Mucosa of rectum (tissue), 2 donors: Measurements from ENCODE around the gene WNT7B.

ENCODE experiments used
- H3K27ac ChIP-seq, 2 donors: one replicate each; pipeline ENCODE4 v1.7.0; 2013; ENCODE audit warnings: inconsistent platforms in 2 of 2, low read depth in 2 of 2, low read length in 2 of 2
- H3K27me3 ChIP-seq, 2 donors: one replicate each; pipeline ENCODE4 v1.7.0; 2013; ENCODE audit warnings: low read length in 2 of 2; ENCODE audit not compliant: control insufficient read depth in 2 of 2, insufficient read depth in 2 of 2
- H3K36me3 ChIP-seq, 2 donors: one replicate each; pipeline ENCODE4 v1.7.0; 2013; ENCODE audit warnings: low read length in 2 of 2; ENCODE audit not compliant: control insufficient read depth in 2 of 2, insufficient read depth in 2 of 2
- H3K4me1 ChIP-seq, 2 donors: one replicate each; pipeline ENCODE4 v1.7.0; 2013; ENCODE audit warnings: low read length in 2 of 2, mild to moderate bottlenecking in 1 of 2; ENCODE audit not compliant: control insufficient read depth in 2 of 2, insufficient read depth in 2 of 2
- H3K4me3 ChIP-seq, 2 donors: one replicate each; pipeline ENCODE4 v1.7.0; 2013; ENCODE audit warnings: low read length in 2 of 2
- H3K9ac ChIP-seq, 2 donors: one replicate each; pipeline ENCODE4 v1.7.0; 2013; ENCODE audit warnings: low read length in 2 of 2, low read depth in 1 of 2, mild to moderate bottlenecking in 1 of 2
- H3K9me3 ChIP-seq, 2 donors: one replicate each; pipeline ENCODE4 v1.7.0; 2013; ENCODE audit warnings: low read length in 2 of 2; ENCODE audit not compliant: control insufficient read depth in 2 of 2
- donor health status: healthy.
- donor health status: Normal muscosa, but diverticular disease.

WNT7B gene

DNA sequence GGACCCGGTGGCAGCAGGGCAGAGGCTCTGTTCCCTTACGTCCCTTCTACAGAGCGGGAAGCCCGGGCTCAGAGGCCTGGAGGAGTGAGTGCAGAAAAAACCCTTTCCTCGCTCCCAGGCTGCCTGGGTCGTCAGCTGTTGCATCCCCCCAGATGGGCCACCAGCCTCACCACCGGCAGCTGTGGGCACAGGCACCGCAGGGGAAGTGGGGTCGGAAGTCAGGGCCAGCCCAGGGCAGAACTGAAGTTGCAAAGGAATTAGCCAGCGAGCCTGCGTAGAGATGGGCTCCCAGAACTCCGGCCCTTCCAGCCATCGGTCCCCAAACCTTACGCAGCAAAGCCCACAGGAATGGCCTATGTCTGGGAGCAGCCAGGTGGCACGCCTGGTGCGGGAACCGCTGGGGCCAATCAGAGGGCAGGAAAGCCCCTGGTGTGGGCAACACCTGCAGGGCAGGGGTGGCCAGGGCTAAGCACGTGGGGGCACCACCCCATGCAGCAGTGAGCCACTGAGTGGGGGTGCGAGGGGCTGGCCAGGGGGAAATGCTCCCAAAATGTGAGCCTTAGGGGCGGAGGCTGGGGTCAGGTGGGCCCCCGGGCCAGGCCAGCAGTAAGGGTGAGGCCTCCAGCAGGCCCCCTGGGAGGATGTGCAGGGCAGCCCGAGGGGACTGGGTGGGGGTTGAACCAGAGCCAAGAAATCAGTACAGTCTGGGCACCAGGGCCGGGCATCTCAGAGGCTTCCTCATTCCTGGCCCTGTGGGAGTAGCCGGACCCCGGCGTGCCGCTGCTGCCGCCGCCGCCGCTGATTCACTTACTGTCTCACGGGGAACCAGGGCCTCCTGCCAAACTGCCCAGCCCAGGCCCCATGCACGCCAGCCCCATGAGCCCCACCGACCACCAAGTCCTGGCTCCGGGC, 58.2 kb downstream of the WNT7B start:
- Histone ChIP-seq H3K9me3 (peaks cover 0 to 8% of the 10 kb centered on the region in 2 donors), H3K4me1 (no peaks in the 10 kb centered on the region), H3K27ac (no peak overlapping the region), H3K27me3 (no peaks in the 10 kb centered on the region), H3K9ac (no peak overlapping the region), H3K36me3 (no peaks in the 10 kb centered on the region), H3K4me3 (no peak overlapping the region)

GRCh38 chr22:45917700-45918458, 59.1 kb downstream of the WNT7B start:
- H3K4me1 ChIP-seq = no peaks in the 10 kb centered on the region
- no peak overlapping the region for H3K27ac ChIP-seq
- H3K36me3 ChIP-seq = no peaks in the 10 kb centered on the region
- peaks cover 0 to 8% of the 10 kb centered on the region in 2 donors for H3K9me3 ChIP-seq
- H3K27me3 ChIP-seq = no peaks in the 10 kb centered on the region
- no peak overlapping the region for H3K9ac ChIP-seq
- H3K4me3 ChIP-seq = no peak overlapping the region

DNA sequence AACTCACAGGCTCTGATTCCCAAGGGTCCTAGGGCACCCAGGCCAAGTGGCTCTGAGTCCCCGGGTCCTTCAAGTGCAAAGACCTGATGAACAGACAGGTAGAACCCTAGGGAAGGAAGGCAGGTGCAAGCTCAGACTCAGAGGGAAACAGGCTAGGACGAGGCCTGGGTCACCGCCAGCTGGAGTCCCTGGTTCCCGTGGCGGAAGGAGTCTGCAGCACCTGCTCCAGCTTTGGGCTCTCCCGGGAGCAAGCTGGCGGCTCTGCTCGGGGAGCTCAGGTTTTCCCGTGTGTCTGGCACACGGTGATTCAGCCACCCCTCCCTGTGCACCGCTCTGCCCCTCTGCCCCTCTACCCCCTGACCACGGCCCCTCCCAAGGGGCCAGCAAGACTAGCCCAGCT, 59.8 kb downstream of the WNT7B start:
- no peaks in the 10 kb centered on the region for H3K27me3 ChIP-seq
- H3K9me3 ChIP-seq = peaks cover 0 to 8% of the 10 kb centered on the region in 2 donors
- no peak overlapping the region for H3K9ac ChIP-seq
- H3K36me3 ChIP-seq = no peaks in the 10 kb centered on the region
- H3K27ac ChIP-seq = no peak overlapping the region
- H3K4me1 ChIP-seq = no peaks in the 10 kb centered on the region
- no peak overlapping the region for H3K4me3 ChIP-seq

GRCh38 chr22:45916515-45916914, 60.4 kb downstream of the WNT7B start:
- no peak overlapping the region for H3K9ac ChIP-seq
- H3K4me1 ChIP-seq = no peaks in the 10 kb centered on the region
- H3K36me3 ChIP-seq = no peaks in the 10 kb centered on the region
- peaks cover 0 to 8% of the 10 kb centered on the region in 2 donors for H3K9me3 ChIP-seq
- no peaks in the 10 kb centered on the region for H3K27me3 ChIP-seq
- no peak overlapping the region for H3K4me3 ChIP-seq
- no peak overlapping the region for H3K27ac ChIP-seq

- no peaks in the 10 kb centered on the region for H3K27me3 ChIP-seq
- H3K4me3 ChIP-seq = no peak overlapping the region
- H3K36me3 ChIP-seq = no peaks in the 10 kb centered on the region
- H3K9me3 ChIP-seq = peaks cover 0 to 8% of the 10 kb centered on the region in 2 donors
- no peaks in the 10 kb centered on the region for H3K4me1 ChIP-seq
- H3K27ac ChIP-seq = no peak overlapping the region
- no peak overlapping the region for H3K9ac ChIP-seq
Observed at GRCh38 chr22:45915841-45916240, 61.1 kb downstream of the WNT7B start.

GRCh38 chr22:45915151-45915550, 61.8 kb downstream of the WNT7B start:
- H3K4me1 ChIP-seq = no peaks in the 10 kb centered on the region
- peaks cover 0 to 8% of the 10 kb centered on the region in 2 donors for H3K9me3 ChIP-seq
- H3K27ac ChIP-seq = no peak overlapping the region
- no peaks in the 10 kb centered on the region for H3K36me3 ChIP-seq
- no peaks in the 10 kb centered on the region for H3K27me3 ChIP-seq
- H3K4me3 ChIP-seq = no peak overlapping the region
- no peak overlapping the region for H3K9ac ChIP-seq

DNA sequence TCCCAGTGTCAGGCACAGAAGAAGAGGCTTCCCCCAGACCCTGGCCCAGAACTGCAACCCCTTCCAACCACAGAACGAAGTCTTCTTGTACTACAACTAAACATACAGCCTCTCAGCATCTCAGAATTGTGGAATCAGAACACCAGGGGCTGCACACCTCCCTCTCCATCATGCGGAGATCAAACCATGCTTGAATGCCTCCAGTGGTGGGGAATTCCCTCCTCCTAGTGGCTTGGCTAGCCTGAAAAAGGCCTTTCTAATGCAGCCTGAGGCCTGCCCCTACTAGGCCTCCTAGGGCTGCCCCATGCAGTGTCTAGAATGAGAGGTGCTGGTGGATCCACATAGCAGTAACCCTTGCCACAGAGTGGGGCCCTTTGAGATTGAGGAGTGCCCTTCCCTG, 62.7 kb downstream of the WNT7B start:
- no peaks in the 10 kb centered on the region for H3K4me1 ChIP-seq
- no peak overlapping the region for H3K9ac ChIP-seq
- no peaks in the 10 kb centered on the region for H3K36me3 ChIP-seq
- H3K27me3 ChIP-seq = no peaks in the 10 kb centered on the region
- peaks cover 0 to 8% of the 10 kb centered on the region in 2 donors for H3K9me3 ChIP-seq
- H3K4me3 ChIP-seq = no peak overlapping the region
- no peak overlapping the region for H3K27ac ChIP-seq

DNA sequence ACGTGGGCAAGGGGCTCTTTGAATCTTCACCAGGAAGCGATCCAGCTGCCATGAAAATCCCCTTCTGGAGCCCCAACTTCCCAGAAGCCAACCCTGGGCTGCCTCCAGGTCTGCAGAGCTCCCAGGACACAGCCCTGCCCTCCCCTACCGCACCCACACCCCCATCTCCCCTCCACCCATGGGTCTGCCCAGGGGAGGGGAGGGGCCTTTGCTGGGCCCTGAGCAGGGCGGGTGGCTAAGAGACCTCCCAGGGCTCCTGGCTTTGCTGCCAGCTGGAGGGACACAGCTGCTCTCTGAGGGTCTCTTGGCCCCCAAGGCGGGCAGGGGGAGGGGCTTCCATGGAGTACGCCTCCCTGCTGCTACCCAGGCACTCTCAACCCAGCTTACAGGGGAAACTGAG, 64.1 kb downstream of the WNT7B start:
- no peaks in the 10 kb centered on the region for H3K4me1 ChIP-seq

DNA sequence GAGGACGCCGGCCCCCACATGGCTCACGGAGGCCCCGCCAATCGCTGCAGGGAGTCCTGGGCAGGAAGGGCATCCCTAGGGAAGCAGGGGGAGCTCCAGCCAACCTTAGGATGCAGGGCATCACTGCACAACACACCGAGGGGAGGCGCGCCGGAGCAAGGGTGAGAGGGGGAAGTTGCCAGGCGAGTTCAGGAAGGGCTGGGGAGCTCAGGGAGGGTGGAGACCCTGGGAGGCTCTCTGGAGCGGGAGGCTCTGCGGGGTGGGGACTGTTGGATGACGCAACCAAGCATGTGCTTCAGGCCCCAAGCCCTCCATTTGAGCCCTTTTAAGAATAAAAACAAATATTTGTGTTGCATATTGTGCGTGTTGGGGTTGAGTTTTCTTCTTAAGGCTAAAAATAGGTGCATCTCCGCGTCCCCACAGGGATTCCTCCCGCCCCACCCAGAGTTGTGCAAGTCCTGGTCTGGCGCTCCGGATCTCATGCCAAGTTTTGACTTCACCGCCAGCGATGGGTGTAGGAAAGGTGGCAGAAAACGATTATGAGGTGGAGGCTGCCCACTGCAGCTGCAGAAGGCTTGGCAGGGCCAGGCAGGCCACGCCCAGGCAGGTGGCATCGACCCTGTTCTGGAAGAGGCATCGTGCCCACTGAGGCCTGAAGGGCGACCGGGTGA, 65.2 kb downstream of the WNT7B start:
- no peaks in the 10 kb centered on the region for H3K4me1 ChIP-seq
- no peak overlapping the region for H3K27ac ChIP-seq
- peaks cover 0 to 8% of the 10 kb centered on the region in 2 donors for H3K9me3 ChIP-seq
- no peak overlapping the region for H3K9ac ChIP-seq
- H3K36me3 ChIP-seq = no peaks in the 10 kb centered on the region
- H3K27me3 ChIP-seq = peaks cover 0 to 6% of the 10 kb centered on the region in 2 donors
- no peak overlapping the region for H3K4me3 ChIP-seq

More for the DNA sequence above, 64.1 kb downstream of the WNT7B start:
- no peaks in the 10 kb centered on the region for H3K27me3 ChIP-seq
- H3K36me3 ChIP-seq = no peaks in the 10 kb centered on the region
- H3K9me3 ChIP-seq = peaks cover 0 to 8% of the 10 kb centered on the region in 2 donors
- no peak overlapping the region for H3K9ac ChIP-seq
- H3K27ac ChIP-seq = no peak overlapping the region
- H3K4me3 ChIP-seq = no peak overlapping the region
